Measurements from ENCODE around the gene UBAC2.

GRCh38 chr13:99432609-99433542 is 232.2 kb downstream of the UBAC2 start:
- TF ChIP-seq CTCF (conservative IDR thresholded peaks at IDR 0.05; ENCODE audit: low read depth, low read length): no peak
- TF ChIP-seq SMC3 (IDR thresholded peaks at IDR 0.05; ENCODE audit: low read depth, low read length): no peak
- TF ChIP-seq BHLHE40 (IDR thresholded peaks at IDR 0.05; ENCODE audit: low read depth, low read length): peak; percentile 57
- no peak for TF ChIP-seq POLR2A (IDR thresholded peaks at IDR 0.05; ENCODE audit: low read depth, low read length)
- no peak for TF ChIP-seq RAD21 (IDR thresholded peaks at IDR 0.05; ENCODE audit: low read length)
- no peak for TF ChIP-seq RFX5 (IDR thresholded peaks at IDR 0.05; ENCODE audit: low read depth, low read length)
- TF ChIP-seq CEBPB (IDR thresholded peaks at IDR 0.05; ENCODE audit: low read depth, low read length): peak; percentile 79
- TF ChIP-seq MAFK (IDR thresholded peaks at IDR 0.05; ENCODE audit: low read depth, low read length): no peak; the same call in 1 of the 2 replicates

All from IMR-90 (cell line).